Sigmoid colon (tissue), 4 donors: ENCODE results near the gene BBS1.

Experiments
- EP300 ChIP-seq, 4 donors: sonication (generic); formaldehyde crosslinking; IDR thresholded peaks; one replicate each; pipeline ENCODE4 v1.6.1; 2017; ENCODE audit warnings: antibody characterized with exemption in 4 of 4
- POLR2A ChIP-seq, 2 donors: fragments of 450-650 bp; IDR thresholded peaks; one replicate each; pipeline ENCODE4 v1.6.1; 2016; ENCODE audit warnings: antibody characterized with exemption in 2 of 2, mild to moderate bottlenecking in 2 of 2, moderate library complexity in 2 of 2
- POLR2AphosphoS5 ChIP-seq, 4 donors: sonication (generic); formaldehyde crosslinking; IDR thresholded peaks; one replicate each; pipeline ENCODE4 v1.6.1; 2017; ENCODE audit warnings: antibody characterized with exemption in 4 of 4
- TF ChIP-seq, protein P1 (sequence below), 4 experiments: fragments of 450-650 bp in 3 of 4; fragments of 200-600 bp in 1 of 4; IDR thresholded peaks; one replicate each; pipeline ENCODE4 v1.5.1; 2016 to 2019; ENCODE audit warnings: antibody characterized with exemption in 4 of 4, mild to moderate bottlenecking in 3 of 4, moderate library complexity in 2 of 4

DNA sequence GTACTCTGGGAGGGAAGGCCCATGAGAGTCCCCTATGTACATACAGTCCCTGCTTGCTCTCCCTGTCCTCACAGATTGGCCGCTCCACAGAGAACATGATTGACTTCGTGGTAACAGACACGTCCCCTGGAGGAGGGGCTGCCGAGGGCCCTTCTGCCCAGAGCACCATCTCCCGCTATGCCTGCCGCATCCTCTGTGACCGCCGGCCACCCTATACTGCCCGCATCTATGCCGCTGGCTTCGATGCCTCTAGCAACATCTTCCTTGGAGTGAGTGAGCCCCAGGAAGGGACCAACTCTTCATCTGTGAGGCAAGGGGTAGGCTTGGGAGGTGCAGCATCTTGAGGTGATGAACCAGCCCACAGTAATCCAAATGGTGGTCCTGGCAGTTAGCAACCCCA is 37.3 kb upstream of the BBS1 start:
- TF ChIP-seq, protein P1, sequence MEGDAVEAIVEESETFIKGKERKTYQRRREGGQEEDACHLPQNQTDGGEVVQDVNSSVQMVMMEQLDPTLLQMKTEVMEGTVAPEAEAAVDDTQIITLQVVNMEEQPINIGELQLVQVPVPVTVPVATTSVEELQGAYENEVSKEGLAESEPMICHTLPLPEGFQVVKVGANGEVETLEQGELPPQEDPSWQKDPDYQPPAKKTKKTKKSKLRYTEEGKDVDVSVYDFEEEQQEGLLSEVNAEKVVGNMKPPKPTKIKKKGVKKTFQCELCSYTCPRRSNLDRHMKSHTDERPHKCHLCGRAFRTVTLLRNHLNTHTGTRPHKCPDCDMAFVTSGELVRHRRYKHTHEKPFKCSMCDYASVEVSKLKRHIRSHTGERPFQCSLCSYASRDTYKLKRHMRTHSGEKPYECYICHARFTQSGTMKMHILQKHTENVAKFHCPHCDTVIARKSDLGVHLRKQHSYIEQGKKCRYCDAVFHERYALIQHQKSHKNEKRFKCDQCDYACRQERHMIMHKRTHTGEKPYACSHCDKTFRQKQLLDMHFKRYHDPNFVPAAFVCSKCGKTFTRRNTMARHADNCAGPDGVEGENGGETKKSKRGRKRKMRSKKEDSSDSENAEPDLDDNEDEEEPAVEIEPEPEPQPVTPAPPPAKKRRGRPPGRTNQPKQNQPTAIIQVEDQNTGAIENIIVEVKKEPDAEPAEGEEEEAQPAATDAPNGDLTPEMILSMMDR (IDR thresholded peaks at IDR 0.05), result no peak
- TF ChIP-seq POLR2AphosphoS5 (IDR thresholded peaks at IDR 0.05), result no peak
- TF ChIP-seq POLR2A (IDR thresholded peaks at IDR 0.05), result no peak
- no peak for TF ChIP-seq EP300 (IDR thresholded peaks at IDR 0.05)
